C4-2B (cell line): Measurements from ENCODE around the gene PLXDC2.

ENCODE experiments used
- ZFX ChIP-seq: fragments of 450-650 bp; IDR thresholded peaks from 2 replicates; pipeline ENCODE4 v1.6.1; 2017
- TF ChIP-seq, protein P1 (sequence below): fragments of 450-650 bp; conservative IDR thresholded peaks from 2 replicates; pipeline ENCODE4 v1.5.1; 2017; ENCODE audit warnings: mild to moderate bottlenecking

GRCh38 chr10:19993714-19994315 is 177.6 kb downstream of the PLXDC2 start:
- TF ChIP-seq, protein P1, sequence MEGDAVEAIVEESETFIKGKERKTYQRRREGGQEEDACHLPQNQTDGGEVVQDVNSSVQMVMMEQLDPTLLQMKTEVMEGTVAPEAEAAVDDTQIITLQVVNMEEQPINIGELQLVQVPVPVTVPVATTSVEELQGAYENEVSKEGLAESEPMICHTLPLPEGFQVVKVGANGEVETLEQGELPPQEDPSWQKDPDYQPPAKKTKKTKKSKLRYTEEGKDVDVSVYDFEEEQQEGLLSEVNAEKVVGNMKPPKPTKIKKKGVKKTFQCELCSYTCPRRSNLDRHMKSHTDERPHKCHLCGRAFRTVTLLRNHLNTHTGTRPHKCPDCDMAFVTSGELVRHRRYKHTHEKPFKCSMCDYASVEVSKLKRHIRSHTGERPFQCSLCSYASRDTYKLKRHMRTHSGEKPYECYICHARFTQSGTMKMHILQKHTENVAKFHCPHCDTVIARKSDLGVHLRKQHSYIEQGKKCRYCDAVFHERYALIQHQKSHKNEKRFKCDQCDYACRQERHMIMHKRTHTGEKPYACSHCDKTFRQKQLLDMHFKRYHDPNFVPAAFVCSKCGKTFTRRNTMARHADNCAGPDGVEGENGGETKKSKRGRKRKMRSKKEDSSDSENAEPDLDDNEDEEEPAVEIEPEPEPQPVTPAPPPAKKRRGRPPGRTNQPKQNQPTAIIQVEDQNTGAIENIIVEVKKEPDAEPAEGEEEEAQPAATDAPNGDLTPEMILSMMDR = no peak
- TF ChIP-seq ZFX = no peak
